GM23248 (cell line): ENCODE data around the gene MAP1B.

Experiments
- EZH2 ChIP-seq: fragments of 200-600 bp; sonication (generic); IDR thresholded peaks from 2 replicates; pipeline ENCODE4 v1.6.1; 2018; ENCODE audit warnings: antibody characterized with exemption, mild to moderate bottlenecking; ENCODE audit not compliant: insufficient read depth, poor library complexity, severe bottlenecking
- EZH2phosphoT487 ChIP-seq: fragments of 200-600 bp; sonication (generic); IDR thresholded peaks from 2 replicates; pipeline ENCODE4 v1.6.1; 2018; ENCODE audit warnings: antibody characterized with exemption, moderate library complexity, mild to moderate bottlenecking, low read depth; ENCODE audit not compliant: insufficient read depth

- no peak for TF ChIP-seq EZH2
- no peak for TF ChIP-seq EZH2phosphoT487
These were observed 98.2 kb downstream of the MAP1B start for GRCh38 chr5:72205431-72206009.
